HTR-8/SVneo (cell line): ENCODE data around the gene C5AR2.
"Not testable (repeated sequence)": the region's sequence is repeated elsewhere in the genome, so short reads cannot be mapped to it uniquely, and the experiment has no call there.

ENCODE experiments used
- DNase-seq: peaks from one replicate; pipeline ENCODE4 v3.0.0; 2011; ENCODE audit warnings: low spot score, mixed read lengths; ENCODE audit not compliant: insufficient read length
- FAIRE-seq: peaks from 2 replicates; lab custom pipeline; 2011; peaks lifted over from hg19 to GRCh38; lab: Jason Lieb, UNC

The C5AR2 gene

DNA sequence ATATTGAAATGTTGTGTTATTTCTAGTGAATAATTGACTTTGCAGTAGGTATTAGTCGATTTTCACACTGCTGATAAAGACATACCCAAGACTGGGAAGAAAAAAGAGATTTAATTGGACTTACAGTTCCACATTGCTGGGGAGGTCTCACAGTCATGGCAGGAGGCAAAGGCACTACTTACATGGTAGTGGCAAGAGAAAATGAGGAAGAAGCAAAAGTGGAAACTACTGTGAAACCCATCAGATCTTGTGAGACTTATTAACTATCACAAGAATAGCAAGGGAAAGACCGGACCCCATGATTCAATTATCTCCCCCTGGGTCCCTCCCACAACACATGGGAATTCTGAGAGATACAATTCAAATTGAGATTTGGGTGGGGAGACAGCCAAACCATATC, 9.9 kb upstream of the C5AR2 start:
- DNase-seq (no peak), FAIRE-seq (no peak)

DNA sequence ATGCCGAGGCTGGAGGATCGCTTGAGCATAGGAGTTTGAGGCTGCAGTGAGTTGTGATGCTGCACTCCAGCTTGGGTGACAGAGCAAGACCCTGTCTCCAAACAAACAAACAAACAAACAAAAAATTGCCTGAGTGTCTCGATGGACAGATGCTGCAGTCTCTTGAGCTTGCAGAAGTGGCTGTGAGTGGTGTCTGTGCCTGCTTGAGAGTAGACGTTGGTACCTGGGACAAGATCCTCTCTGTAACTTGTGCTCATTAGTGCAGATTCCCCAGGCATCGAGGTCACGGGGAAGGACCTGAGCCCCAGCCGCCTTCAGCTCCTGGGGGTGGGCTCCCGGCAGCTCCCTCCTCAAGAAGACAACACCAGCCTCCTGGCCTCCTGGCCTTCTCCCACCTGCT, 8.6 kb upstream of the C5AR2 start:
- FAIRE-seq, result no peak

DNA sequence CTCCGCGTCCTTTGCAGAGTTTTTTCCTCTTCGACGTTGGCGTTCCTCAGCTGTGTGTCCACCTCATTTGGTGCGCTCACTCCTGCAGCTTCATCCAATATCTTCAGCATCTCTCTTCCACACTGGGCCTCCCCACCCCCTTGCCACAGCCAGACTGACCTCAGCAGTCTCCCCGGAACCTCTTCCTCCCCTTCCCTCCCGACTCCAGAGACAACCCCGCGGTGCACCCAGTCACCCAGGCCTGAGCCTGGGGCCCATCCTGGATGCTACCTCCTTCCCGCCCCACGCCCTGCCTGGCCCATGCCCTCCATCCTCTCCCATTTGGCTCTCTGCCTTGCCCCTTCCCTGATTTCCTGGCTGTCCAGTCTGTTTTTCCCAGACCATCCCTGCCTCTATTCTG, 8.1 kb upstream of the C5AR2 start:
- peak; percentile 49 for FAIRE-seq

More for the DNA sequence above, 8.6 kb upstream of the C5AR2 start:
- no peak for DNase-seq

DNA sequence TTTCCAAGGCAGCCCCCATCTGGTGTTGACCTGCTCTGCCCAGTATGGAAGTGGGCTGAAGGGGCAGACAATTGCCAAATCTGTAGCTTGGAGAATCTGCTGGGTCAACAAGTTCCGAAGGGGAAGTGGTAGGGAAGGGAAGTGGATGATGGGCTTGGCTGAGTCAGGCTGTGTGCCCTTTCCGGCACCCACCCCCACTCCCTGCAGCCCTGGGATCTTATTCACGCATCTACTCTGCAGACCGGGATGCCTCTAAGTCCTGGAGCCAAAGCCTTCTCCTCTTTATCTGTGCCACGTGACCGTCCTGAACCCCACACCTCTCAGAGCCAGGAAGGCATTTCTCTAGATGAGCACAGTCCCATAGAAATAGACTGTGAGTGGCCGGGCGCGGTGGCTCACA, 7.5 kb upstream of the C5AR2 start:
- DNase-seq (no peak), FAIRE-seq (no peak)

More for the DNA sequence above, 8.1 kb upstream of the C5AR2 start:
- no peak for DNase-seq

DNA sequence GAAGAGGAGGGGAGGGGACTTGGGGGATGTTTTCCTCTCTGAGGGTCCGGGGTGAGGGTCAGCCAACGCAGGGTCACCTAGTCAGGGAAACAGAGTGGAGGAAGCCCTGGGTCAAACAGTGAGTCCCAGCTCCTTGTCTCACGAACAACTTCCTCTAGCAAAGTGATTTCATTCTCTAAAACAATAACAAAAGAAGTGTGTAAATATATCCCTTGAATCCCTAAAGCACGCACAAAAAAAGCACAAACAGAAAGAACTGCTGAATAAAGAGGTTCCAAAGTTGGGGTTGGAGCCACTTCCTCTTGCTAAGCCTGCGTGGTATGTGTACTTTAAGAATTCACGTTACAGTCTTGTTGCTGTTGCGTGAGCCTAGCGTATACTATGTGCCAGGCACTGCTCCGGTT, 1.5 kb upstream of the C5AR2 start:
- FAIRE-seq, result no peak
- no peak for DNase-seq

DNA sequence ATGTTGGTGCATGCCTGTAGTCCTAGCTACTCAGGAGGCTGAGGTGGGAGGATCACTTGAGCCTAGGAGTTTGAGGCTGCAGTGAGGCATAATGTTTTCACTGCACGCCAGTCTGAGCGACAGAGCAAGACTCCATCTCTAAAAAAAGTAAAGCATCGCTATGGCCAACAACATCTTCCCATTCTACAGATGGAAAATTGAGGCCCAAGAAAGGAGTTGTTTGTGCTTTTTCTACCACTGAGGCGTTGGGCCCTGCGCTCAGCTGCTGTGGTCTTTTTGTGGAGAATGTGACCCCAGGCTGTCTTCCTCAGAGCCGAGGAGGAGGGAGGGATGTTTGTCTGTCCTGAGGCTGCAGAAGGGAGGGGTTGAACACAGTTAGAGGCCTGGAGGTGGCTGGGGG, 485 bp upstream of the C5AR2 start:
- no peak for DNase-seq
- FAIRE-seq, result no peak

DNA sequence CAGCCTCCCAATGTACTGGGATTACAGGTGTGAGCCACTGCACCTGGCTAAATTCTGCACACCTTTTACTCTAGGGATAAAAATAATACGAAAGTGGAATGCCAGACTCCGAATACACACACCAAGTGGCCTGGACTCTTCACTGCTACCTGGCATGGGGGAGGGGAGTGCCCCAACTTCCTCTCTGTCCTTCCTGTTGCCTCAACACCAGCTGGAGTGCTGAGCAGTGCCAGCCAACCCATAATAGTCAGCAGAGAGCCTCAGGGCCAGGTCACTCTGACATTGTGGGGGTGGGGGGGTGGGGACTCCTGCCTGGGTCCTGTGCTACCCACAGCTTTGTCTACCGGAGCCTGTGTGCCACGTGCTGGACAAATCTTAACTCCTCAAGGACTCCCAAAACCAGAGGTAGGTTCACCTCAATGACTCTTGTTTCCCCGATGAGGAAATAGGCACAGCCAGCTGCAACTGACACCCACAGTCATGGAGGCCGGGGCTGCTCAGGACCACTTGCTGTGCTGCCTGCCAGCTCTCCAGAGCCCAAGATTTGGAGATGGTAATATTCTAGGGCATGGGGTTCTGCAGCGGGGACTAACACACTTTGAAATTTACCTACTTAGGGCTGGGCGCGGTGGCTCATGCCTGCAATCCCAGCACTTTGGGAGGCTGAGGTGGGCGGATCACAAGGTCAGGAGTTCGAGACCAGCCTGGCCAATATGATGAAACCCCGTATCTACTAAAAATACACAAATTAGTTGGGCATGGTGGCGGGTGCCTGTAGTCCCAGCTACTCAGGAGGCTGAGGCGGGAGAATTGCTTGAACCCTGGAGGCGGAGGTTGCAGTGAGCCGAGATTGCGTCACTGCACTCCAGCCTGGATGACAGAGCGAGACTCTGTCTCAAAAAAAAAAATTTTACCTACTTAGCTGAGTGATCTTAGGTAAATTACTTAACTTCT, 5.1 kb downstream of the C5AR2 start:
- DNase-seq, FAIRE-seq: not testable (repeated sequence)

DNA sequence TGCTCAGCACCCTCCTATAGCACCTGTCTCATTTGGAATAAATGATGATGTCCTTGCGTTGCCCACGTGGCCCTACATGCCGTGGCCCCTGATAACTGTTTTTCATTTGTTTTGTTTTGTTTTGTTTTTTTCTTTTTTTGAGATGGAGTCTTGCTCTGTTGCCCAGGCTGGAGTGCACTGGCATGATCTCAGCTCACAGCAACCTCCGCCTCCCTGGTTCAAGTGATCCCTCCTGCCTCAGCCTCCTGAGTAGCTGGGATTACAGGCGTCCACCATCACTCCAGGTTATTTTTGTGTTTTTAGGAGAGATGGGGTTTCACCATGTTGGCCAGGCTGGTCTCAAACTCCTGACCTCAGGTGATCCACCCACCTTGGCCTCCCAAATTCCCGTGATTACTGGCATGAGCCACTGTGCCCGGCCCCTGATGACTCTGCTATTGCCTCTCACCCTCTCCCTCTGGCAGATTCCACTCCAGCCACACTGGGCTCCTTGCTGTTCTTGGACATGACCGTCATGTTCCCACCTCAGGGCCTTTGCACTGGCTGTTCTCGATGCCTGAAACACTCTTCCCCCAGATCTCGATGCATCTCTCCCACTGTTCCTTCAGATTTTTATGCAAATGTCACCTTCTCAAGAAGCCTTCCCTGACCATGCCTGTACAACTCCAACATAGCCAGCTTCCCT, 7.4 kb downstream of the C5AR2 start:
- FAIRE-seq (no peak), DNase-seq (no peak)

DNA sequence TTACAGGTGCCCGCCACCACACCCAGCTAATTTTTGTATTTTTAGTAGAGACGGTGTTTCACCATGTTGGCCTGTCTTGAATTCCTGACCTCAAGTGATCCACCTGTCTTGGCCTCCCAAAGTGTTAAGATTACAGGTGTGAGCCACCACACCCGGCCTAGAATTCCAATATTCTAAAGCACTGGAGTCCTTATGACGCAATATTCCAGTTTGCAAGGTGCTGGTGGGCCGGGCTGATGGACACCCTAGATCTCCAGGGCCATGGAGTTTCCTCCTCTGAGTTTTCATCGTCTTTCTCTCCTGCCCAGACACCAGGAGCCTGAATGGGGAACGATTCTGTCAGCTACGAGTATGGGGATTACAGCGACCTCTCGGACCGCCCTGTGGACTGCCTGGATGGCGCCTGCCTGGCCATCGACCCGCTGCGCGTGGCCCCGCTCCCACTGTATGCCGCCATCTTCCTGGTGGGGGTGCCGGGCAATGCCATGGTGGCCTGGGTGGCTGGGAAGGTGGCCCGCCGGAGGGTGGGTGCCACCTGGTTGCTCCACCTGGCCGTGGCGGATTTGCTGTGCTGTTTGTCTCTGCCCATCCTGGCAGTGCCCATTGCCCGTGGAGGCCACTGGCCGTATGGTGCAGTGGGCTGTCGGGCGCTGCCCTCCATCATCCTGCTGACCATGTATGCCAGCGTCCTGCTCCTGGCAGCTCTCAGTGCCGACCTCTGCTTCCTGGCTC, 8.7 kb downstream of the C5AR2 start:
- DNase-seq (no peak), FAIRE-seq (no peak)

DNA sequence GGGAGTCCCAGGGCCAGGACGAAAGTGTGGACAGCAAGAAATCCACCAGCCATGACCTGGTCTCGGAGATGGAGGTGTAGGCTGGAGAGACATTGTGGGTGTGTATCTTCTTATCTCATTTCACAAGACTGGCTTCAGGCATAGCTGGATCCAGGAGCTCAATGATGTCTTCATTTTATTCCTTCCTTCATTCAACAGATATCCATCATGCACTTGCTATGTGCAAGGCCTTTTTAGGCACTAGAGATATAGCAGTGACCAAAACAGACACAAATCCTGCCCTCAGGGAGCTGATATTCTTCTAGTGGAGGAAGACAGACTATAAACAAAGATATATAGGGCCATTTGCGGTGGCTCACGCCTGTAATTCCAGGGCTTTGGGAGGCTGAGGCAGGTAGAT, 9.8 kb downstream of the C5AR2 start:
- no peak for DNase-seq
- FAIRE-seq, result no peak

DNA sequence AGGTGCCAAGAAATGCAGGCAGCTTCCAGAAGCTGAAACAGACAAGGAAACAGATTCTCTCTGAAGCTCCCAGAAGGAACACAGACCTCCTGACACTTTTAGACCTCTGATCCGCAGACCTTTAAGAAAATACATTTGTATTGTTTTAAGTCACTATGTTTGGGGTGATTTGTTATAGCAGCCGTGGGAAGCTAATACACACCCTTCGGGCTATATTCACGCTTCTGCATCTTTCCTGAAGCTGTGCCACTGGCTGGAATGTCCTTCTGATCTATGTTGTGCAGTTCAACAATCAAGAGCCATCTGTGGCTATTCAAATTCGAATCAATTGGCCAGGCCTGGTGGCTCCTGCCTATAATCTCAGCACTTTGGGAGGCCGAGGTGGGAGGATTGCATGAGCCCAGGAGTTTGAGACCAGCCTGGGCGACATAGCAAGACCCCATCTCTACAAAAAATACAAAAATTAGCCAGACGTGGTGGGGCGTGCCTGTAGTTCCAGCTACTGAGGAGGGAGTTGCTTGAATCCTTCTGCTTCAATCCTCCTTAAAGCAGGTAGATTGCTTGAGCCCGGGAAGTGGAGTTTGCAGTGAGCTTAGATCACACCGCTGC, 11.3 kb downstream of the C5AR2 start:
- DNase-seq (no peak), FAIRE-seq (no peak)

DNA sequence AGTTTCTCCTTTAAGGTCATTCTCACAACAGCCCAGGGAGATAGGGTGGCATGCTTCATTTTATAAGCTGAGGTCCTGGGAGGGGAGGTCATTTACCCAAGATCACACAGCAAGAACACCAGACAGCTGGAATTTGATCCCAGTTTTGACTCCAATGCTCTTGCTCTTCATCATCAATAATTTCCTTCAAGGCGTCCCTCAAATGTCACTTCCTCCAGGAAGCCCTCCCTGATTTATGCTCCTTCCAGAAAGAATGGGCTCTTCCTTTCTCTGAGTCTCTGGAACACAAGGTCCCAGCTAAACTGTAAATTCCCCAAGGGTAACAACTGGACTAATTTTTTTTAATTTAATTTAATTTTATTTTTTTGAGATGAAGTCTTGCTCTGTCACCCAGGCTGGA, 12.4 kb downstream of the C5AR2 start:
- no peak for FAIRE-seq
- DNase-seq, result no peak

DNA sequence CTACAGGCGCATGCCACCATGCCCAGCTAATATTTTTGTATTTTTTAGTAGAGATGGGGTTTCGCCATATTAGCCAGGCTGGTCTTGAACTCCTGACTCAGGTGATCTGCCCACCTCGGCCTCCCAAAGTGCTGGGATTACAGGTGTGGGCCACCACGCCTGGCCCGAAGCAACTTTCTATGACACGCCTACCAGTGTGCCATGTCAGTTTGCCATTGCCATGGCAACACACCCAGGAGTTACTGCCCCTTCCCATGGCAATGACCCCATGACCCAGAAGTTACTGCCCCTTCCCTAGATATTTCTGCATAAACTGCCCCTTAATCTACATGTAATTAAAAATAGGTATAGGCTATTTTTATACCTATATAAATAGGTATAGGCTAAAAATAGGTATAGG, 14.0 kb downstream of the C5AR2 start:
- not testable (repeated sequence) for FAIRE-seq

DNA sequence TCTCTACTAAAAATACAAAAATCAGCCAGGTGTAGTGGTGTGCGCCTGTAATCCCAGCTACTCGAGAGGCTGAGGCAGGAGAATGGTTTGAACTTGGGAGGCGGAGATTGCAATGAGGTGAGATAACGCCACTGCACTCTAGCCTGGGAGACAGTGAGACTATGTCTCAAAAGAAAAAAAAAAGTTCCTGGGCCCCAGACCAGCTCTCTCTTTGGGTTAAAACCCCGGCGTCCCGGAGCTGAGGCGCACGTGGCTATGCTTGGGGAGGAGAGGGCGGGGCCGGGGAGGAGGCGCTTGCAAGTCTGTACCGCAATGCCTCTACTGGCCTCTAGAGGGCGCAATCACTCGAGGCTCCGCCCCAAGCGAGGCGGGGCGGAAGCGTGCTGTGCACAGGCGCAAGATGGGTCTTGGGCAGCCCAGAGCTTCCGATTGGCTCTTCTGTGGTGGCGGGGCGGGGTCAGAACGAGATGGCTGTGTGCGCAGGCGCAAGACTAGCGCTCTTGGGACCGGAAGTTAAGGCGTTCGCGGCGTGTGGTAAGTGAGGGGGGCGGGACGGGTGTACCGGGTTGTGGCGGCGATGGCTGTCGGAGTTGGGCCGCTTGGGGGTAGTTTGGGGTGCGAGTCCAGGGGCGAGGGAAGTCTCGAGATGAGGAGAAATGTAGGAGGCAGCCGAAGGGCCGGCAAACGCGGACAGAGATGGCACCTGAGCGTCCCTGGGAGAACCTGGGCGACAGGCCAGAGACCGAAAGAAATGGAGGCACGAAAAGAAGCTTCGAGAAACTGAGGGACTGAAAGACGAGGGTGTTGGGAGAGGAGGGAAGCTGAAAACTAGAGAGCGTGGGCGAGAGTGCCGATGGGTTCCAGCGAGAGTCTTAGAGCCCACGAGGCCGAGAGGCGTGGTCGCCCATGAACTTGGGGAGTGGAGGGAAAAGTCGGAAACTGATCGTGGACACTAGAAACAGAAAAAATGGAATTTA, 17.1 kb downstream of the C5AR2 start, which contains the start of gene DHX34:
Gene DHX34 (plus strand): TSS at position 497 of the 977 bp plus-strand sequence. CDS start 3,716 bp downstream, outside the sequence.
- DNase-seq, result peak; percentile 99
- peak; percentile 93 for FAIRE-seq

More for the DNA sequence above, 14.0 kb downstream of the C5AR2 start:
- DNase-seq, result not testable (repeated sequence)

DNA sequence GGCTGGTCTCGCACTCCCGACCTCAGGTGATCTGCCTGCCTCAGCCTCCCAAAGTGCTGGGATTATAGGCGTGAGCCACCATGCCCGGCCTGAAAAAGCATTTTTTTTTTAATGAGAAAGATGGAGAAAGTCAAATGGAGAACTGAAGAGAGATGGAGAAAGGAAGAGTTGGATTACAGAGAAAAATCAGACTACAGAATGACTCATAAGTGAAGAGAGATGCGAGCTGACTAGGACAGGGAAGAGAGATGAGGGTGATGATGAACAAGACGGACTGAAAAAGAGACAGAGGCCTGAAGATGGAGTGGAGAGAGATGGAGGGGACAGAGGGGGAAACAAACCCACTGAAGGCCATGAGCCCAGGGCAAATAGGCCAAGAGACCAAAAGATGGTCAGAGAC, 18.7 kb downstream of the C5AR2 start:
- FAIRE-seq (no peak), DNase-seq (no peak)

DNA sequence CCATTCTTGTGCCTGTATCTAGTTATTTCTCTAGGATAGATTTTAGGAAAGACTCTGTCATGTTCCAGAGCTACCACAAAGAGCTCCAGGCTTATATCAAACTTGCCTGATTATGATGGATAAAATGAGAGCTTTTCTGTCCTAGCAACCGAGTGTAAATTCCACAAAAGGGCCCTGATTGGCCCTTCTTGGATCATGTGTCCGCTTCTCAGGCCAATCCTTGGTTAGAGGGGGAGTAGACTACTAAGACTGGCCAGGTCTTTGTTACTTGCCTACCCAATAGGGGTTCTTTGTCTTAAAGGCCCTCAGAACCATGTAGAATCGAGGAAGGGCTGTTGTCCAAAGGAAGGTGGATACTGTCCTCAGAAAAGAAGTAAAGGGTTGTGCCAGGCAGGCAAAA, 19.6 kb downstream of the C5AR2 start:
- DNase-seq, result no peak
- FAIRE-seq, result no peak

DNA sequence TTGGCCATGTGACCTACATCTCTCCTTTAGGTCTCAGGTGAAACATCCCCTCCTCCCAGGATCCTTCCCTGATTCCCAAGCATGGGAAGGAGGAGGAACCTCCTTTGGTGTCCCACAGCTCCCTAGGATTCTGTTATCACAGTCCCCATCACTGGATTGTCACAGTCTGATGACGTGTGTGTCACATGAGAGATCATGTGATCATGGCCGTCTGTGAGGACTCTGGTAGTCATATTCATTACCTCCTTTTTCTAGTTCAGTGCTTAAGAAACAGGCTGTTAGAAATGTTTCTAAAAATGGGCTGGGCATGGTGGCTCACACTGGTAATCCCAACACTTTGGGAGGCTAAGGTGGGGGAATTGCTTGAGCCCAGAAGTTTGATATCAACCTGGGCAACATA, 20.1 kb downstream of the C5AR2 start:
- FAIRE-seq, result no peak
- no peak for DNase-seq

DNA sequence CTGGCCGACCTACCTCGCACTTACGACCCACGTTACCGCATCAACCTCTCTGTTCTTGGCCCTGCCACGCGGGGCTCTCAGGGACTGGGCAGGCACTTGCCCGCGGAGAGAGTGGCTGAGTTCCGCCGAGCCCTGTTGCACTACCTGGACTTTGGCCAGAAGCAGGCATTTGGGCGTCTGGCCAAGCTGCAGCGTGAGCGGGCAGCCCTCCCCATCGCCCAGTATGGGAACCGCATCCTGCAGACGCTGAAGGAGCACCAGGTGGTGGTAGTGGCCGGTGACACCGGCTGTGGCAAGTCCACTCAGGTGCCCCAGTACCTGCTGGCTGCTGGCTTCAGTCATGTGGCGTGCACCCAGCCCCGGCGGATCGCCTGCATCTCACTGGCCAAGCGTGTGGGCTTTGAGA, 21.3 kb downstream of the C5AR2 start:
- DNase-seq (no peak), FAIRE-seq (no peak)

DNA sequence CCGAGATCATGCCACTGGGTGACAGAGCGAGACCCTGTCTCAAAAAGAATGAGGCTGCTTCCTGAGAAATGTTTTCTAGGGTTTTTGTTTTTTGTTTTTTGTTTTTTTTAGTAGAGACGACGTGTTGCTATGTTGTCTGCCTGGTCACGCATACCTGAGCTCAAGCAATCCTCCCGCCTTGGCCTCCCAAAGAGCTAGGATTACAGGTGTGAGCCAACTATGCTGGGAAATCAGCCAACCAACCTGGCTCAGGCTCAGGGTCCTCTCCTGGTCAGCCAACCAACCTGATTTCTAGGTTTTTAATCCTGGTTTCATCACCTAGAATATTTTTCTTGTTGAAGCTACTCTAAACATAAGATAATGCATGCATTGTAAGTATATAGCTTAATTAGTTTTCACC, 24.9 kb downstream of the C5AR2 start:
- no peak for DNase-seq
- no peak for FAIRE-seq
